Right atrium auricular region (tissue), 2 donors: ENCODE data around the gene KIF17. TPM values are rescaled to one million over a fixed set of nuclear protein-coding genes. Genes with fewer than 3 reads are reported as not detected.

Experiments
- DNase-seq: peaks from one replicate; pipeline ENCODE4 v3.0.0-alpha.2; 2019; ENCODE audit warnings: low spot score
- H3K27ac ChIP-seq, 2 donors: fragments of 200-600 bp; sonication (generic); 1 replicate in 1 of 2; 2 replicates in 1 of 2; pipeline ENCODE4 v1.5.1; 2016 to 2019
- H3K27me3 ChIP-seq, 2 donors: fragments of 200-600 bp; sonication (generic); one replicate each; pipeline versions ENCODE4 v1.5.1 to v1.6.0; 2017 to 2019
- H3K36me3 ChIP-seq: fragments of 200-600 bp; sonication (generic); one replicate; pipeline ENCODE4 v1.5.1; 2016
- H3K4me1 ChIP-seq, 2 donors: fragments of 200-600 bp; sonication (generic); one replicate each; pipeline versions ENCODE4 v1.5.1 to v1.6.0; 2017 to 2019
- H3K4me3 ChIP-seq, 2 donors: fragments of 200-600 bp; sonication (generic); 1 replicate in 1 of 2; 2 replicates in 1 of 2; pipeline ENCODE4 v1.5.1; 2017 to 2019; ENCODE audit warnings: mild to moderate bottlenecking in 1 of 2, moderate library complexity in 1 of 2
- H3K9me3 ChIP-seq, 2 donors: fragments of 200-600 bp; sonication (generic); one replicate each; pipeline ENCODE4 v1.5.1; 2019
- CTCF ChIP-seq, 2 donors: fragments of 200-600 bp; sonication (generic); IDR thresholded peaks; one replicate each; pipeline ENCODE4 v1.5.1; 2019; ENCODE audit warnings: antibody characterized with exemption in 2 of 2
- total RNA-seq, 2 donors: library from RNA; depleted of rRNA; stranded (reverse); fragments of >200 nt; gene quantifications; one replicate each; pipeline ENCODE4 v1.1.0, GENCODE V29; 2016

Gene KIF17
- total RNA-seq, 2 donors from 2014 or later, result 2.6 to 6.0 TPM

GRCh38 chr1:20615946-20616846, 101.6 kb downstream of the KIF17 start:
- H3K27me3 ChIP-seq, result no peaks in the 10 kb centered on the region
- H3K4me3 ChIP-seq, result no peak overlapping the region
- peak overlapping the region; percentile 20 to 59 for H3K27ac ChIP-seq
- DNase-seq, result peak; percentile 66
- H3K9me3 ChIP-seq, result no peaks in the 10 kb centered on the region
- TF ChIP-seq CTCF (IDR thresholded peaks at IDR 0.05), result no peak
- H3K4me1 ChIP-seq, result peaks cover 0 to 22% of the 10 kb centered on the region in 2 donors
- H3K36me3 ChIP-seq, result no peaks in the 10 kb centered on the region

GRCh38 chr1:20614131-20614579, 103.7 kb downstream of the KIF17 start:
- Histone ChIP-seq H3K4me1 (peaks cover 0 to 22% of the 10 kb centered on the region in 2 donors), H3K27me3 (no peaks in the 10 kb centered on the region), H3K4me3 (no peak overlapping the region), H3K9me3 (no peaks in the 10 kb centered on the region), H3K36me3 (no peaks in the 10 kb centered on the region), H3K27ac (peak overlapping the region; percentile 49 to 85)
- DNase-seq, result no peak
- no peak for TF ChIP-seq CTCF (IDR thresholded peaks at IDR 0.05)

Other genes starting within 250 kb of the KIF17 start
- 10 to 100 TPM in 1 of 2 donors, 1 to 10 TPM in 1; 5.3 to 13.4 TPM for gene CAMK2N1, start 231.8 kb downstream of the KIF17 start, total RNA-seq
- gene MUL1, start 209.9 kb downstream of the KIF17 start, total RNA-seq, result 10 to 100 TPM; 37.3 to 47.8 TPM
- gene FAM43B, start 165.4 kb downstream of the KIF17 start, total RNA-seq, result 1 to 10 TPM; 1.4 to 1.7 TPM
- gene CDA, start 128.9 kb downstream of the KIF17 start, total RNA-seq, result 1 to 10 TPM; 1.3 to 6.6 TPM
- 100 to 1,000 TPM; 173 to 174 TPM for gene PINK1, start 84.5 kb downstream of the KIF17 start, total RNA-seq
- 100 to 1,000 TPM; 147 to 152 TPM for gene DDOST, start 56.6 kb downstream of the KIF17 start, total RNA-seq
- under 1 TPM in 1 of 2 donors, not detected in 1; 0.63 TPM for gene SH2D5, start 14.7 kb upstream of the KIF17 start, total RNA-seq
- gene HP1BP3, start 69.3 kb upstream of the KIF17 start, total RNA-seq, result 100 to 1,000 TPM; 106 to 115 TPM